ENCODE measurements around the gene SHISA5.

GRCh38 chr3:48544141-48544540 lies 40.2 kb upstream of the SHISA5 start:
- TF ChIP-seq CTCF (IDR thresholded peaks at IDR 0.05) (no peak), EZH2 (IDR thresholded peaks at IDR 0.05; ENCODE audit: borderline replicate concordance, insufficient read depth, low read depth, low read length, poor library complexity, severe bottlenecking) (no peak)

Data from B cell (primary cell).